Measurements from ENCODE around the gene GNGT2.

Gene GNGT2

DNA sequence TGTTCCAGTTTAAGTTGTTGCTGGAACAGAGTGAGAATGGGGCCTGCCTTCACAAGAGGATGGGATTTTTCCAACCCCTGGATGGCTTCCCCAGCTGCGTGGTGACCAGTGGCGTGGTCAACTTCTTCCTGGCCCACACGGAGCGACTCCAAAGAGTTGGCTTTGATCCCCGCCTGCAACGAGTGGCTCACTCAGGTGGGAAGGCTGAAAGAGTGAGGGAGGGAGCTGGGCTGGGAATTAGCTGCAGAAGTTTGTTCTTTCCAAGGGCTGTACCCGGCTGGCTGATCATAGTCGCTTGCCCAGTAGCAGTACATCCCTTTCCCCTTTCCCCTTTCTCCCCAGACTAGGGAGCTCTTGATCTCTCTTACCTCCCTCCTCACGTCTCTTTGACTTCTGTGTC lies 41.7 kb downstream of the GNGT2 start:
- DNase-seq (ENCODE audit: low read depth): no peak

- no peak for DNase-seq (ENCODE audit: low read depth)
Measured at GRCh38 chr17:49165143-49165542, 45.2 kb downstream of the GNGT2 start.

DNA sequence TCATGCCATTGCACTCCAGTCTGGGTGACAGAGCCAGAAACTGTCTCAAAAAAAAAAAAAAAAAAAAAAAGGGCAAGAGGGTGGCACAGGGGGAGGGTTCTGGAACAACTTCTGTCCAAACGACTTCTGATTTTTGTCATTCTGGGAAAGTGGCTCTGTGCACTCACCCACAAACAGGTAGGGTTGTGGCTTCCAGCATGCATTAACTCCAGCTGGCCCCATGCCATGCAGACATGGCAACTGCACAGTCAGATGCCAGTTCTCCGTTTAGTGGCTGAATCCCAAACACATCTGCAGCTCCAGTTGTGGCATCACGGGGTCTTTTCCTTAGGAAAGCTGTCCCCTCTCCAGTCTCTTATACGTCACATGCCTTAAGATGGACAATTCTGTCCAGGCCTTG lies 47.5 kb downstream of the GNGT2 start:
- DNase-seq (ENCODE audit: low read depth): no peak

DNA sequence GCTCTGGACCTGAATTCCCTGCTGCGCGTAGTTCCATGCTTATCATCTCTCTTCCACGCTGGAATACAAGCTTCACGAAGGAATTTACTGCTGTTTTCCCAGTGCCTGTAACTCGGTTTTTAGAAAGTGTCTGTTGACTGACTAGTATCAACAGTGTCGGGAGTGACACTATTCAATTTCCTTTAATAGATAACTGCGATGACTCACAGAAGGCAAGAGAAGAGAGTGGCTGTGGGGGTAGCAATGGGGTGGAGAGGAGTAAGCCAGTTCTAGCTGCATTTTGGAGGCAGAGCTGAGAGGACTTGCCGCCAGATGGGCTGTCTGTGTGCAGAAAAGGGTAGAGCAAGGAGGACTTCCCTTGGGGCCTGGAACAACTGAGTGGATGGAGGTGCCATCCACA lies 52.6 kb downstream of the GNGT2 start:
- no peak for DNase-seq (ENCODE audit: low read depth)

- no peak for DNase-seq (ENCODE audit: low read depth)
Measured at GRCh38 chr17:49156256-49156655, 54.1 kb downstream of the GNGT2 start.
